Neural crest cell (in vitro differentiated cells): ENCODE data around the gene EHD2. TPM values are rescaled to one million over a fixed set of nuclear protein-coding genes. Genes with fewer than 3 reads are reported as not detected.
"Not testable (repeated sequence)": the region's sequence is repeated elsewhere in the genome, so short reads cannot be mapped to it uniquely, and the experiment has no call there.

Experiments
- DNase-seq: peaks from one replicate; pipeline ENCODE4 v3.0.0; 2021; ENCODE audit warnings: low read depth, mixed read lengths, low spot score
- H3K27ac Mint-ChIP-seq: one replicate; pipeline ENCODE4 v1.8.0; 2021; ENCODE audit warnings: mild to moderate bottlenecking, mixed read lengths; ENCODE audit not compliant: unreplicated experiment
- H3K27me3 Mint-ChIP-seq: 2 replicates; pipeline ENCODE4 v1.8.0; 2021; ENCODE audit warnings: low read depth, mild to moderate bottlenecking, mixed read lengths
- H3K36me3 Mint-ChIP-seq: 2 replicates; pipeline ENCODE4 v1.8.0; 2021; ENCODE audit warnings: low read depth, mild to moderate bottlenecking, mixed read lengths
- H3K4me1 Mint-ChIP-seq: 2 replicates; pipeline ENCODE4 v1.8.0; 2021; ENCODE audit warnings: mixed read lengths
- H3K4me3 Mint-ChIP-seq: one replicate; pipeline ENCODE4 v1.8.0; 2021; ENCODE audit warnings: mild to moderate bottlenecking, mixed read lengths
- H3K9me3 Mint-ChIP-seq: 2 replicates; pipeline ENCODE4 v1.8.0; 2021; ENCODE audit warnings: mixed read lengths
- total RNA-seq: library from RNA; stranded (reverse); gene quantifications from 2 replicates; pipeline ENCODE4 v1.2.1, GENCODE V29; 2021
- TF ChIP-seq, protein P1 (sequence below): fragments of 200-600 bp; sonication (generic); conservative IDR thresholded peaks from 2 replicates; pipeline ENCODE4 v1.5.0; 2021; ENCODE audit warnings: antibody characterized with exemption, mild to moderate bottlenecking

Gene EHD2
- total RNA-seq, 1 donor from 2014 or later, result 0.47 TPM

DNA sequence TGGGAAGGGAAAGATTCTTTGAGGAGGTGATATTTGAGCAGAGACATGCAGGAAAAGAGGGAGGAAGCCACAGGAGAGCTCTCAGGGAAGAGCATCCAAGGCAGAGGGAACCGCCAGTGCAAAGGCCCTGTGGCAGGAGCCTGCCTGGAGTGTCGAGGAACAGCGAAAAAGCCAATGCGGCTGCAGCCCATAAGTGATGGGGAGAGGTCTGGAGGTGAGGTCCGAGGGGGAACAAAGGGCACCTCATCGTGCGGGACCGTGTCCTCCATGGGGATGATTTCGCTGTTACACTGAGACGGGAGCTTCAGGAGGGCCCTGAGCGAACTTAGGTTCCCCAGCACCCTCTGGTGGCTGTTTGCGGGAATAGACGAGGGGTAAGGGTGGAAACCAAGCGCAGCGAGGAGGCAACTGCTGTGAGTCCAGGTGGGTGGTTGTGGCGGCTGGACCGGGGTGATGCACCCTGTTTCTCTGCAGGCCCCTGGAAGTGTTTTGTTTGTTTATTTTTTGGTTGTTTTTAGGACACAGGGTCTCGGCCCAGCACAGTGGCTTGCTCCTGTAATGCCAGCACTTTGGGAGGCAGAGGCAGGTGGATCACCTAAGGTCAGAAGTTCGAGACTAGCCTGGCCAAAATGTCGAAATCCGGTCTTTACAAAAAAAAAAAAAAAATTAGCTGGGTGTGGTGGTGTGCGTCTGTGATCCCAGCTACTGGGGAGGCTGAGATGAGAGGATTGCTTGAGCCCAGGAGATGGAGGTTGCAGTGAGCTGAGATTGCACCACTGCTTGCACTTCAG, 5.9 kb upstream of the EHD2 start:
- Mint-ChIP-seq H3K9me3 (no peaks in the 10 kb centered on the region), H3K27me3 (peaks cover 16% of the 10 kb centered on the region), H3K4me1 (no peaks in the 10 kb centered on the region), H3K4me3 (peak overlapping the region; percentile 9), H3K36me3 (no peaks in the 10 kb centered on the region), H3K27ac (no peak overlapping the region)
- DNase-seq, result peak; percentile 74
- TF ChIP-seq, protein P1, sequence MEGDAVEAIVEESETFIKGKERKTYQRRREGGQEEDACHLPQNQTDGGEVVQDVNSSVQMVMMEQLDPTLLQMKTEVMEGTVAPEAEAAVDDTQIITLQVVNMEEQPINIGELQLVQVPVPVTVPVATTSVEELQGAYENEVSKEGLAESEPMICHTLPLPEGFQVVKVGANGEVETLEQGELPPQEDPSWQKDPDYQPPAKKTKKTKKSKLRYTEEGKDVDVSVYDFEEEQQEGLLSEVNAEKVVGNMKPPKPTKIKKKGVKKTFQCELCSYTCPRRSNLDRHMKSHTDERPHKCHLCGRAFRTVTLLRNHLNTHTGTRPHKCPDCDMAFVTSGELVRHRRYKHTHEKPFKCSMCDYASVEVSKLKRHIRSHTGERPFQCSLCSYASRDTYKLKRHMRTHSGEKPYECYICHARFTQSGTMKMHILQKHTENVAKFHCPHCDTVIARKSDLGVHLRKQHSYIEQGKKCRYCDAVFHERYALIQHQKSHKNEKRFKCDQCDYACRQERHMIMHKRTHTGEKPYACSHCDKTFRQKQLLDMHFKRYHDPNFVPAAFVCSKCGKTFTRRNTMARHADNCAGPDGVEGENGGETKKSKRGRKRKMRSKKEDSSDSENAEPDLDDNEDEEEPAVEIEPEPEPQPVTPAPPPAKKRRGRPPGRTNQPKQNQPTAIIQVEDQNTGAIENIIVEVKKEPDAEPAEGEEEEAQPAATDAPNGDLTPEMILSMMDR, result peak; percentile 78

GRCh38 chr19:47711652-47712242, 1.5 kb upstream of the EHD2 start:
- no peak for DNase-seq
- H3K27ac Mint-ChIP-seq, result no peak overlapping the region
- H3K36me3 Mint-ChIP-seq, result peaks cover 2% of the 10 kb centered on the region
- no peak overlapping the region for H3K4me3 Mint-ChIP-seq
- H3K9me3 Mint-ChIP-seq, result peaks cover 7% of the 10 kb centered on the region
- peaks cover 44% of the 10 kb centered on the region for H3K27me3 Mint-ChIP-seq
- TF ChIP-seq, protein P1, result no peak
- H3K4me1 Mint-ChIP-seq, result no peaks in the 10 kb centered on the region

- no peak for DNase-seq
- H3K4me1 Mint-ChIP-seq, result no peaks in the 10 kb centered on the region
- H3K4me3 Mint-ChIP-seq, result no peak overlapping the region
- peaks cover 2% of the 10 kb centered on the region for H3K36me3 Mint-ChIP-seq
- H3K9me3 Mint-ChIP-seq, result peaks cover 7% of the 10 kb centered on the region
- H3K27me3 Mint-ChIP-seq, result peaks cover 36% of the 10 kb centered on the region
- TF ChIP-seq, protein P1, result no peak
- no peak overlapping the region for H3K27ac Mint-ChIP-seq
Observed at GRCh38 chr19:47714339-47714738, 1.1 kb downstream of the EHD2 start.

DNA sequence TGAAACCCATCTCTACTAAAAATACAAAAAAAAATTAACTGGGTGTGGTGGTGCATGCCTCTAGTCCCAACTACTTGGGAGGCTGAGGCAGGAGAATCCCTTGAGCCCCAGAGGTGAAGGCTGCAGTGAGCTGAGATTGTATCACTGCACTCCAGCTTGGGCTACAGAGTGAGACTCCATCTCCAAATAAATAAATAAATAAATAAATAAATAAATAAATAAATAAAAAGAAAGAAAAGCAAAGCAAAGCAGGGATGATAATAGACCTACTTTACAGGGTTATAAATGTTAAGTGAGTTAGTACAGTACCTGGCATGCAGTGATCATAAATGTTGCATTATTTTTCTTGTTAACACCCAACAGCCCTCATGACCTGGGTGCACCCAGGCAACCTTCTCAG, 1.6 kb downstream of the EHD2 start:
- not testable (repeated sequence) for H3K4me3 Mint-ChIP-seq

GRCh38 chr19:47716270-47716937, 3.2 kb downstream of the EHD2 start:
- no peak overlapping the region for H3K27ac Mint-ChIP-seq
- no peak overlapping the region for H3K4me3 Mint-ChIP-seq
- DNase-seq, result no peak
- peaks cover 33% of the 10 kb centered on the region for H3K27me3 Mint-ChIP-seq
- H3K36me3 Mint-ChIP-seq, result peaks cover 2% of the 10 kb centered on the region
- TF ChIP-seq, protein P1, result no peak
- H3K4me1 Mint-ChIP-seq, result peaks cover 3% of the 10 kb centered on the region
- peaks cover 7% of the 10 kb centered on the region for H3K9me3 Mint-ChIP-seq

More for the DNA sequence above, 1.6 kb downstream of the EHD2 start:
- not testable (repeated sequence) for H3K36me3 Mint-ChIP-seq, H3K9me3 Mint-ChIP-seq, H3K4me1 Mint-ChIP-seq, H3K27ac Mint-ChIP-seq, DNase-seq
- H3K27me3 Mint-ChIP-seq, result peaks cover 36% of the 10 kb centered on the region

DNA sequence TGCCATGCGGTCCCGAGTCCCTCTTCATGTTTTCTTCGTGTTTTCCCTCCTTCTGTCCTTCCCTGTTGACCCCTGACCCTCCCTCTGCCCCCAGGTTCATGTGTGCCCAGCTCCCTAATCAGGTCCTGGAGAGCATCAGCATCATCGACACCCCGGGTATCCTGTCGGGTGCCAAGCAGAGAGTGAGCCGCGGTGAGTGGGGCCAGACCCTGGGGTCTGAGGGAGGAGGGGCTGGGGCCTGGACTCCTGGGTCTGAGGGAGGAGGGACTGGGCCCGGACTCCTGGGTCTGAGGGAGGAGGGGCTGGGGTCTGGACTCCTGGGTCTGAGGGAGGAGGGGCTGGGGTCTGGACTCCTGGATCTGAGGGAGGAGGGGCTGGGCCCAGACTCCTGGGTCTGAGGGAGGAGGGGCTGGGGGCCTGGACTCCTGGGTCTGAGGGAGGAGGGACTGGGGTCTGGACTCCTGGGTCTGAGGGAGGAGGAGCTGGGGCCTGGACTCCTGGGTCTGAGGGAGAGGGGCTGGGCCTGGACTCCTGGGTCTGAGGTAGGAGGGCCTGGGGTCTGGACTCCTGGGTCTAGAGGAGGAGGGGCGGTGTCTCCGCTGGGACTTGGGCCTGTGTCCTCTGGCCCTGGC, 5.3 kb downstream of the EHD2 start:
- not testable (repeated sequence) for DNase-seq, H3K27ac Mint-ChIP-seq, H3K4me3 Mint-ChIP-seq

More for the DNA sequence above, 5.3 kb downstream of the EHD2 start:
- H3K36me3 Mint-ChIP-seq, H3K4me1 Mint-ChIP-seq, H3K9me3 Mint-ChIP-seq: not testable (repeated sequence)
- H3K27me3 Mint-ChIP-seq, result peaks cover 23% of the 10 kb centered on the region
